ENCODE measurements around the gene BMP8B. TPM values are rescaled to one million over a fixed set of nuclear protein-coding genes. Genes with fewer than 3 reads are reported as not detected.
"Not testable (repeated sequence)": the region's sequence is repeated elsewhere in the genome, so short reads cannot be mapped to it uniquely, and the experiment has no call there.

Gene BMP8B
- total RNA-seq, 1 experiment from 2014 or later: 0.42 TPM

DNA sequence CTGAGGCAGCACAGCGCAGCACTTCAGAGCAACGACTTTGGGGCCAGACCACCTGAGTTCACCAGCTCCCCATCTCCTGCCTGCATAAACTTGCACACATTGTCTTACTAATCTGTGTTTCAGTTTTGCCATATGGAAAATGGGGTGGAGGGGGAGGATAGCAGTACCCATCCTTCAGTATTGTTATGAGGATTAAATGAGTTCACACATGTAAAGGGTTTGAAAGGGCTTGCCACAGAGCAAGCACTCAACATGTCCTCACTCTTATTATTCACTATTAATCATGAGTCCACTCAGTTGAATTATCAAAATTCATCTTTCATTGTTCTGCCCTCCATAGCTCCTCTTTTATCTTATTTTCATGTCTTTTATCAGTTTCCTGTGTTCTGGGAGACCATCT, 40.1 kb upstream of the BMP8B start:
- no peak for DNase-seq
- no peak overlapping the region for H2BK20ac ChIP-seq (ENCODE audit: low read depth, low read length, poor library complexity, severe bottlenecking)
- H3K23ac ChIP-seq (ENCODE audit: insufficient read length, low read depth, low read length): no peak overlapping the region
- no peak overlapping the region for H3K56ac ChIP-seq (ENCODE audit: insufficient read length, low read depth, low read length)
- no peaks in the 10 kb centered on the region for H3K27me3 ChIP-seq (ENCODE audit: insufficient read depth, low read length)
- Mint-ChIP-seq H3K4me1 (peaks cover 8 to 9% of the 10 kb centered on the region in 2 experiments; a peak in 3 of 4 replicates), H3K4me3 (no peak overlapping the region), H3K9me3 (no peaks in the 10 kb centered on the region), H3K27me3 (ENCODE audit: low read depth) (peaks cover 14% of the 10 kb centered on the region), H3K36me3 (ENCODE audit: insufficient read depth in 1 of 3, low read depth in 3 of 3) (no peaks in the 10 kb centered on the region), H3K27ac (no peak overlapping the region)
- no peak overlapping the region for H4K5ac ChIP-seq (ENCODE audit: insufficient read length, low read depth, low read length)
- H2AK5ac ChIP-seq (ENCODE audit: insufficient read length, low read length): no peak overlapping the region
- H2AFZ ChIP-seq (ENCODE audit: low read length): no peak overlapping the region
- H4K91ac ChIP-seq (ENCODE audit: insufficient read length, low read depth, low read length): no peak overlapping the region
- H3K9ac ChIP-seq (ENCODE audit: extremely low read depth, insufficient read length, low read length): no peak overlapping the region
- H2BK5ac ChIP-seq (ENCODE audit: insufficient read length, low read length): no peak overlapping the region
- H3K79me2 ChIP-seq (ENCODE audit: insufficient read depth, low read length): no peaks in the 10 kb centered on the region
- no peak overlapping the region for H2BK15ac ChIP-seq (ENCODE audit: low read depth, low read length)
- no peak overlapping the region for H3K27ac ChIP-seq (ENCODE audit: insufficient read length, low read depth, low read length)
- H3K4me1 ChIP-seq (ENCODE audit: insufficient read depth, low read length): no peaks in the 10 kb centered on the region
- H3K79me1 ChIP-seq (ENCODE audit: insufficient read depth, low read depth, low read length, poor library complexity, severe bottlenecking): no peaks in the 10 kb centered on the region
- H4K20me1 ChIP-seq (ENCODE audit: control insufficient read depth, insufficient read depth, insufficient read length): no peaks in the 10 kb centered on the region
- no peak overlapping the region for H3K4me2 ChIP-seq (ENCODE audit: insufficient read depth, insufficient read length, low read length)
- H3K14ac ChIP-seq (ENCODE audit: insufficient read depth, low read length): no peak overlapping the region
- H3K9me3 ChIP-seq (ENCODE audit: control insufficient read depth, low read depth, low read length): no peaks in the 10 kb centered on the region
- no peak overlapping the region for H3K4ac ChIP-seq (ENCODE audit: low read depth, low read length)
- no peak overlapping the region for H3T11ph ChIP-seq (ENCODE audit: low read length)
- H2BK120ac ChIP-seq (ENCODE audit: low read depth, low read length, poor library complexity, severe bottlenecking): no peak overlapping the region
- H4K8ac ChIP-seq (replicated peaks; ENCODE audit: insufficient read length, low read depth, low read length): no peak overlapping the region
- no peaks in the 10 kb centered on the region for H3K23me2 ChIP-seq (ENCODE audit: insufficient read length, low read depth, low read length, poor library complexity, severe bottlenecking)
- no peak for TF ChIP-seq CTCF (conservative IDR thresholded peaks at IDR 0.05)
- H3K18ac ChIP-seq (ENCODE audit: insufficient read length, low read depth, low read length): no peak overlapping the region
- no peak overlapping the region for H2BK12ac ChIP-seq (ENCODE audit: insufficient read length, low read depth, low read length)
- no CpG with 5 or more reads among the region's 2 CpGs for WGBS (ENCODE audit: extremely low coverage, insufficient read length, low lambda C conversion rate)

DNA sequence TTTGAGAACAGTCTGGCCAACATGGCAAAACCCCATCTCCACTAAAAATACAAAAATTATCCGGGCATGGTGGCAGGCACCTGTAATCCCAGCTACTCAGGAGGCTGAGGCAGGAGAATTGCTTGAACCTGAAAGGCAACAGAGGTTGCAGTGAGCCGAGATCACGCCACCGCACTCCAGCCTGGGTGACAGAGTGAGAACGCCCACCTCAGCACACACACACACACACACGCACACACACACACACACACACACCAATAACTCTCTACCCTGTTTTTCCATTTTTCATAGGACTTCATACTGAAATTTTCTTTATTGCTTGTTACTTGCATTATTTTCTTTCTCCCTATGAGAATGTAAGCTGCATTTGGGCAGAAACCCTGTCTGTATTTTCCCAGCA, 39.6 kb upstream of the BMP8B start:
- not testable (repeated sequence) for H3K9ac ChIP-seq (ENCODE audit: extremely low read depth, insufficient read length, low read length); H2BK120ac ChIP-seq (ENCODE audit: low read depth, low read length, poor library complexity, severe bottlenecking); H3K18ac ChIP-seq (ENCODE audit: insufficient read length, low read depth, low read length); H2AK5ac ChIP-seq (ENCODE audit: insufficient read length, low read length); H2BK15ac ChIP-seq (ENCODE audit: low read depth, low read length); H3K56ac ChIP-seq (ENCODE audit: insufficient read length, low read depth, low read length); H3K9me3 Mint-ChIP-seq; H3K4me2 ChIP-seq (ENCODE audit: insufficient read depth, insufficient read length, low read length); H2BK12ac ChIP-seq (ENCODE audit: insufficient read length, low read depth, low read length); H3K4me1 ChIP-seq (ENCODE audit: insufficient read depth, low read length); H3K14ac ChIP-seq (ENCODE audit: insufficient read depth, low read length); H3K79me2 ChIP-seq (ENCODE audit: insufficient read depth, low read length); H4K20me1 ChIP-seq (ENCODE audit: control insufficient read depth, insufficient read depth, insufficient read length); H3K4me3 Mint-ChIP-seq; H4K91ac ChIP-seq (ENCODE audit: insufficient read length, low read depth, low read length); H4K5ac ChIP-seq (ENCODE audit: insufficient read length, low read depth, low read length); H3T11ph ChIP-seq (ENCODE audit: low read length); DNase-seq; H2AFZ ChIP-seq (ENCODE audit: low read length); H3K27ac ChIP-seq (ENCODE audit: insufficient read length, low read depth, low read length); H3K4ac ChIP-seq (ENCODE audit: low read depth, low read length); H2BK5ac ChIP-seq (ENCODE audit: insufficient read length, low read length); H3K4me1 Mint-ChIP-seq; H4K8ac ChIP-seq (replicated peaks; ENCODE audit: insufficient read length, low read depth, low read length); H3K36me3 Mint-ChIP-seq (ENCODE audit: insufficient read depth in 1 of 3, low read depth in 3 of 3); H3K27me3 ChIP-seq (ENCODE audit: insufficient read depth, low read length); H3K9me3 ChIP-seq (ENCODE audit: control insufficient read depth, low read depth, low read length); H3K23ac ChIP-seq (ENCODE audit: insufficient read length, low read depth, low read length); H3K27ac Mint-ChIP-seq; H3K79me1 ChIP-seq (ENCODE audit: insufficient read depth, low read depth, low read length, poor library complexity, severe bottlenecking); H3K23me2 ChIP-seq (ENCODE audit: insufficient read length, low read depth, low read length, poor library complexity, severe bottlenecking); H2BK20ac ChIP-seq (ENCODE audit: low read depth, low read length, poor library complexity, severe bottlenecking)
- peaks cover 14% of the 10 kb centered on the region for H3K27me3 Mint-ChIP-seq (ENCODE audit: low read depth)
- WGBS (ENCODE audit: extremely low coverage, insufficient read length, low lambda C conversion rate): no CpG with 5 or more reads among the region's 6 CpGs

All from H9 (cell line).